ENCODE measurements around the gene RDH12. TPM values are rescaled to one million over a fixed set of nuclear protein-coding genes. Genes with fewer than 3 reads are reported as not detected.

RDH12 gene
- polyA plus RNA-seq, 1 experiment = not detected

DNA sequence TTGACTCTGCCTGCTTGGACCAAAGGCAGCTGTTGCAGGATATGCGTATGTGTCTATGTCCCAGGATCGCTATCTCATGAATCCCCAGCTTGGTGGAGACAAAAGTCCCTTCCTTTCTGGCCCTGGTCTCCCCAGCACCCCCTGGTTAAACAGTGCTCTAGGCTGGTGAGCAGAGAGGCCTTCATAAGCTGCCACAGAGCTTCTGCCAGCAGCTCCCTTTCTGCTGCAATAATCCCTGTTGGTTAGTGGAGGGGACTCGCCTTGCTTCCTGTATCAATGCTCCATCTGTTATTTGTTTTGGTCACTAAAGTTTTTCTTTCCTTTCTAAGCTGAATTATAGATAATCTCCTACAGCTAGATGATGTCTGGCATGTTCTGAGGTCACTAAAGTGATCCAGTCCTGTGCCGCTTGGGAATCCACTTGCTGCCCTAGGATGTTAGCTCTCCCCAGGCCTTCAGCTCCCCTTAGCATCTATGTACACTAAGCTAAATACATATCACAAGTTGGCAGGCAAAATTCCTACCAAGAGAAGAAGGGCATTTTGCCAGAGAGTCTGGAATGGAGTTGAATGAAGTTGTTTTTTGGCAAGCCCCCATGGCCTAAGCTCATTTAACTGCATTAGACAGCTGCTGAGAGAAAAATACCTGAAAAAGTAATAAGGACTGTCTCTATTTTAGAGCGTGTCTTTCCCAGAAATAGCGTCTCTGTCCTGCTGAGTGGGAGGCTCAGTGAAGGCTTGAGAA, 47.8 kb downstream of the RDH12 start:
- ChIA-PET CTCF (no interaction called here), POLR2A (no interaction called here)
- TF ChIP-seq, protein P1, sequence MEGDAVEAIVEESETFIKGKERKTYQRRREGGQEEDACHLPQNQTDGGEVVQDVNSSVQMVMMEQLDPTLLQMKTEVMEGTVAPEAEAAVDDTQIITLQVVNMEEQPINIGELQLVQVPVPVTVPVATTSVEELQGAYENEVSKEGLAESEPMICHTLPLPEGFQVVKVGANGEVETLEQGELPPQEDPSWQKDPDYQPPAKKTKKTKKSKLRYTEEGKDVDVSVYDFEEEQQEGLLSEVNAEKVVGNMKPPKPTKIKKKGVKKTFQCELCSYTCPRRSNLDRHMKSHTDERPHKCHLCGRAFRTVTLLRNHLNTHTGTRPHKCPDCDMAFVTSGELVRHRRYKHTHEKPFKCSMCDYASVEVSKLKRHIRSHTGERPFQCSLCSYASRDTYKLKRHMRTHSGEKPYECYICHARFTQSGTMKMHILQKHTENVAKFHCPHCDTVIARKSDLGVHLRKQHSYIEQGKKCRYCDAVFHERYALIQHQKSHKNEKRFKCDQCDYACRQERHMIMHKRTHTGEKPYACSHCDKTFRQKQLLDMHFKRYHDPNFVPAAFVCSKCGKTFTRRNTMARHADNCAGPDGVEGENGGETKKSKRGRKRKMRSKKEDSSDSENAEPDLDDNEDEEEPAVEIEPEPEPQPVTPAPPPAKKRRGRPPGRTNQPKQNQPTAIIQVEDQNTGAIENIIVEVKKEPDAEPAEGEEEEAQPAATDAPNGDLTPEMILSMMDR (IDR thresholded peaks at IDR 0.05; ENCODE audit: low read depth, low read length) = no peak
- no peak for DNase-seq (ENCODE audit: low read depth, low spot score)
- no peaks in the 10 kb centered on the region for H3K9me3 ChIP-seq (ENCODE audit: control insufficient read depth, insufficient read depth, low read length)
- no peak overlapping the region for H3K4me3 ChIP-seq (ENCODE audit: low read depth, low read length)
- H3K27me3 ChIP-seq (ENCODE audit: control insufficient read depth, insufficient read depth, low read length) = no peaks in the 10 kb centered on the region
- H3K27ac ChIP-seq (ENCODE audit: low read depth, low read length) = no peak overlapping the region

DNA sequence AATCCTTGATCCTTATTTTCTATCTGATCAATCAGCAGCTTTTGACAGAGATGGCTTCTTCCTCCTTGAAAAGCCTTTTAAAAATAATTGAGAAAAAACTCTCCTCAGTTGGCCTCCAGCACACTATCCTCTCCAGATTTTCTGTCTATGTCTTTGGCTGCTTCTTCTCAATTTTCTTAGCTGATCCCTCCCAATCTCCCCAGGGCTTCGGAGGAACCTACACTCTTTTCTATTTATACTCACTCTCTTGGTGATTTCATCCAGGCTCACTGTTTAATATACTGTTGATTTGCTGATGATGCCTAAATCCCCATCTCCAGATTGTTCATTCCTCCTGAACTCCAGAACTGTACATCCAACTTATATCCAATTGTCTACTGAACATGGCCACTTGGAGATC, 54.8 kb downstream of the RDH12 start:
- Histone ChIP-seq H3K4me3 (ENCODE audit: low read depth, low read length) (no peak overlapping the region), H3K27me3 (ENCODE audit: control insufficient read depth, insufficient read depth, low read length) (no peaks in the 10 kb centered on the region), H3K27ac (ENCODE audit: low read depth, low read length) (no peak overlapping the region), H3K9me3 (ENCODE audit: control insufficient read depth, insufficient read depth, low read length) (no peaks in the 10 kb centered on the region)
- DNase-seq (ENCODE audit: low read depth, low spot score) = no peak
- CTCF ChIA-PET = no interaction called here
- TF ChIP-seq, protein P1 (IDR thresholded peaks at IDR 0.05; ENCODE audit: low read depth, low read length) = no peak
- POLR2A ChIA-PET = no interaction called here

DNA sequence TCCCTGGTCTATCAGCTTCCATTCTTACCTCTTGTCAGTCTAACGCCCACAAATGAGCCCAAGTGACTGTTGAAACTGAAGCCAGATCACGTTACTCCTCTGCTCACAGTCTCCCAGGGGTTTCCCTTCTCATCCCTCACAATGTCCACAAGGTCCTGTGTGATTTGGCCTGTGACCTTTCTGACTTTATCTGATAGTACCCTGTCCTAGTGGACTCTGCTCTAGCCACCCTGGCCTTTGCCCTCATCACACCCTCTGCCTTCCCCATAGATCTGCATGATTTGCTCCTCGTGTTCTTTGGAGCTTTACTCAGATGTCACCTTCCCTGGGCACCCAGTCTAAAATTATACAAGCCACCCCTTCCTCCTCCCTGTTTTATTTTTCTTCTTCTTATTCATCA, 55.5 kb downstream of the RDH12 start:
- POLR2A ChIA-PET = no interaction called here

DNA sequence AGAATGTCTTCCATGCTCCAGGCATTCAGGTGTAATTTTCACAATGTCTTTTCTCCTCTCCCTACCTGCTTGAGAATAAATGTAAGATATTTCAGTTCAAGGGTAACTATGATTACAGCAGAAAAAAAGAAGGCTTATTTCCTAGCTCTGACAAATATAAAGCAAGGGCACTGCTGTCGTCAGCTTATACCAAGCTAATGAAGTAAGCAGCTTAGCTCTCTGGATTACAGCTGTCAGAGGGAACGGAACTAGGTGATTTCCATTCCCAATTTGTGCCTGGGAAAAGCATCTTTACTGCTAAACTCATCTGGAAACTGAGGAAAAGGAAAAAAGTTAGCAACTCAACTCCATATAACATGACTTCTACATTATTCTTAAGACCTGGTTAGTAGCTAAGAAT, 58.2 kb downstream of the RDH12 start:
- no peaks in the 10 kb centered on the region for H3K9me3 ChIP-seq (ENCODE audit: control insufficient read depth, insufficient read depth, low read length)
- CTCF ChIA-PET = no interaction called here
- no peak for DNase-seq (ENCODE audit: low read depth, low spot score)
- TF ChIP-seq, protein P1 (IDR thresholded peaks at IDR 0.05; ENCODE audit: low read depth, low read length) = no peak
- POLR2A ChIA-PET = interaction anchor here (0.8 kb wide), 1 partner anchor 322 kb away, joined by 7 read pairs; no protein-coding TSS in a partner anchor
- no peak overlapping the region for H3K4me3 ChIP-seq (ENCODE audit: low read depth, low read length)
- H3K27ac ChIP-seq (ENCODE audit: low read depth, low read length) = no peak overlapping the region
- H3K27me3 ChIP-seq (ENCODE audit: control insufficient read depth, insufficient read depth, low read length) = no peaks in the 10 kb centered on the region

More for the DNA sequence above, 55.5 kb downstream of the RDH12 start:
- DNase-seq (ENCODE audit: low read depth, low spot score) = no peak
- Histone ChIP-seq H3K27me3 (ENCODE audit: control insufficient read depth, insufficient read depth, low read length) (no peaks in the 10 kb centered on the region), H3K4me3 (ENCODE audit: low read depth, low read length) (no peak overlapping the region), H3K27ac (ENCODE audit: low read depth, low read length) (no peak overlapping the region), H3K9me3 (ENCODE audit: control insufficient read depth, insufficient read depth, low read length) (no peaks in the 10 kb centered on the region)
- CTCF ChIA-PET = no interaction called here
- TF ChIP-seq, protein P1 (IDR thresholded peaks at IDR 0.05; ENCODE audit: low read depth, low read length) = no peak

DNA sequence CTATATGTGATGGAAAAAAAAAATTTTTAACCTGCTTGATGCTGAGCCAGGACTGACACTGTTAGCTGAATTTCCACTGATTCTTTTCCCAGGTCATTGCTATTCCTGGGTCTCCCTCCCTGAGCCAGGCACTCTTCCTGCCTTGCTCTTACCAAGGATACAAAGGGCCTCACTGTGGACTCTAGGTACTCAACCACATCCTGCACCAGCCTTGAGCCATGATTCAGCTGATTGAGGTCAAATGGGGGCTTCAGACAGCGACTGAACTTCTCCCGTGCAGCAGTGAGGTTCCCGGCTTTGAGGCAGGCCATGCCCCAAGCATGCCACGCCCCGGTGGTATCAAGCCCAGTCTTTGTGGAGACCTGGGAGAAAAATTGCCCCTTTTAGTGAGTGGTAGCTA, 60.4 kb downstream of the RDH12 start:
- Histone ChIP-seq H3K4me3 (ENCODE audit: low read depth, low read length) (no peak overlapping the region), H3K27me3 (ENCODE audit: control insufficient read depth, insufficient read depth, low read length) (no peaks in the 10 kb centered on the region), H3K27ac (ENCODE audit: low read depth, low read length) (no peak overlapping the region), H3K9me3 (ENCODE audit: control insufficient read depth, insufficient read depth, low read length) (no peaks in the 10 kb centered on the region)
- TF ChIP-seq, protein P1 (IDR thresholded peaks at IDR 0.05; ENCODE audit: low read depth, low read length) = no peak
- ChIA-PET POLR2A (no interaction called here), CTCF (no interaction called here)
- DNase-seq (ENCODE audit: low read depth, low spot score) = no peak
